ENCODE data around the gene SBSN. TPM values are rescaled to one million over a fixed set of nuclear protein-coding genes. Genes with fewer than 3 reads are reported as not detected.

The SBSN gene
- total and polyA plus RNA-seq, 10 of the 15 experiments (the other 5 are each of a cell fraction or from before 2014, with no cell fraction given): 0.09 TPM; not detected in 9

DNA sequence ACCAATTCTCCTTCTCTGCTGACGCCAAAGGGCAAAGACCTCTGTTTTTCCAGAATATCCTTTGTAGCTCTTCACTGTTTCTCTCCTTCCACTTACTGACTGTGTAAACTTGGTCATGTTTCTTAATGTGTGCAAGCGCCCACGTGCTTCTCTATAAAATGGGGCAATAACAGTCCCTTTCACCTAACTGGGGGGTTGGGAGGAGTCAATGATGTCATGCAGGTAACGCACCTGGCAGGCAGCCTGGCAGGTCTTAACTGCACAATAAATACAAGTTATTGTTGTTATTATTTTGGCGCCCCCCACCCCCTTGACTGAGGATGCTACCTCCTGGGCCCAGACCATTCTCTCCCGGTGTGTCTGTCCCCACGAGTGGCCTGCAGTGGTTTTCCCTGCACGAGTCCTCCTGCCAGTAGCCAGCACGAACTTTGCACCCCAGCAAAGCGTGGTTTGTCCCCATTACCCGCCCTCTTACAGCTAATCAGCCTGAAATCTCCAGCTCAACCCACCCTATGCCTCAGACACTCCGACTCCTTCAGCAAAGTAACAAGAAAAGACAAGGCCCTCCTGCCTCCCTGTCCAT is 5.3 kb downstream of the SBSN start:
- FAIRE-seq (no peak), DNase-seq (ENCODE audit: low read depth, low spot score) (no peak), ATAC-seq (no peak)
- H3K27ac ChIP-seq (ENCODE audit: control insufficient read depth, insufficient read depth): no peak overlapping the region
- SMC1A ChIA-PET (ENCODE audit: uncharacterized antibody, unreplicated experiment): interaction anchor here (0.6 kb wide), 1 partner anchor 431 kb away, joined by 3 read pairs; no protein-coding TSS in a partner anchor
- H3K79me2 ChIP-seq (ENCODE audit: control insufficient read depth, insufficient read depth, low read length): no peaks in the 10 kb centered on the region
- no peaks in the 10 kb centered on the region; a peak in 2 of 4 replicates for H3K27me3 ChIP-seq (replicated peaks in 1 of 2; ENCODE audit: control insufficient read depth in 2 of 2, insufficient read depth in 2 of 2, low read length in 1 of 2)
- no peaks in the 10 kb centered on the region for H4K20me1 ChIP-seq (ENCODE audit: control insufficient read depth, insufficient read depth)
- WGBS (ENCODE audit: insufficient coverage, insufficient replicate concordance, low lambda C conversion rate, missing lambda C conversion rate): 24% methylated on average over 12 of the region's 12 CpGs
- no TSS peak for BruUV-seq (replicated peaks)
- no peak overlapping the region for H3K4me3 ChIP-seq
- intact Hi-C loops (cut with micrococcal nuclease; ENCODE audit: unreplicated experiment): no loop called here
- no peaks in the 10 kb centered on the region for H3K36me3 ChIP-seq (ENCODE audit: control insufficient read depth in 2 of 2, insufficient read depth in 2 of 2, low read length in 1 of 2)
- RAD21 ChIA-PET (ENCODE audit: unreplicated experiment): no interaction called here
- no peaks in the 10 kb centered on the region for H3K9me3 ChIP-seq (replicated peaks; ENCODE audit: control insufficient read depth, insufficient read depth, low read length)
- CTCF ChIA-PET: interaction anchor here (0.6 to 1.0 kb wide), 2 partner anchors 12 to 534 kb away, joined by 3 read pairs; no protein-coding TSS in a partner anchor
- no peak overlapping the region for H3K9ac ChIP-seq (ENCODE audit: control insufficient read depth, insufficient read depth, low read length)
- H2AFZ ChIP-seq (ENCODE audit: control insufficient read depth, low read depth, low read length): no peak overlapping the region
- POLR2A ChIA-PET: no interaction called here
- in situ Hi-C loops (cut with MboI): no loop called here
- TF ChIP-seq, protein P1, sequence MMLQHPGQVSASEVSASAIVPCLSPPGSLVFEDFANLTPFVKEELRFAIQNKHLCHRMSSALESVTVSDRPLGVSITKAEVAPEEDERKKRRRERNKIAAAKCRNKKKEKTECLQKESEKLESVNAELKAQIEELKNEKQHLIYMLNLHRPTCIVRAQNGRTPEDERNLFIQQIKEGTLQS (IDR thresholded peaks at IDR 0.05; ENCODE audit: borderline replicate concordance, extremely low read depth, low read depth, low read length): no peak
- TF ChIP-seq KAT2A (conservative IDR thresholded peaks at IDR 0.05; ENCODE audit: control insufficient read depth, low read depth, low read length): no peak
- TF ChIP-seq NR2C1 (IDR thresholded peaks at IDR 0.05): no peak
- TF ChIP-seq RAD21 (IDR thresholded peaks at IDR 0.05; ENCODE audit: insufficient read depth, low read depth, low read length): no peak
- no peak for TF ChIP-seq RCOR1 (conservative IDR thresholded peaks at IDR 0.05; ENCODE audit: low read depth, low read length)
- H3K4me2 ChIP-seq (ENCODE audit: control insufficient read depth, insufficient read depth): no peak overlapping the region
- no peaks in the 10 kb centered on the region for H3K4me1 ChIP-seq (ENCODE audit: control insufficient read depth, insufficient read depth, low read length)

DNA sequence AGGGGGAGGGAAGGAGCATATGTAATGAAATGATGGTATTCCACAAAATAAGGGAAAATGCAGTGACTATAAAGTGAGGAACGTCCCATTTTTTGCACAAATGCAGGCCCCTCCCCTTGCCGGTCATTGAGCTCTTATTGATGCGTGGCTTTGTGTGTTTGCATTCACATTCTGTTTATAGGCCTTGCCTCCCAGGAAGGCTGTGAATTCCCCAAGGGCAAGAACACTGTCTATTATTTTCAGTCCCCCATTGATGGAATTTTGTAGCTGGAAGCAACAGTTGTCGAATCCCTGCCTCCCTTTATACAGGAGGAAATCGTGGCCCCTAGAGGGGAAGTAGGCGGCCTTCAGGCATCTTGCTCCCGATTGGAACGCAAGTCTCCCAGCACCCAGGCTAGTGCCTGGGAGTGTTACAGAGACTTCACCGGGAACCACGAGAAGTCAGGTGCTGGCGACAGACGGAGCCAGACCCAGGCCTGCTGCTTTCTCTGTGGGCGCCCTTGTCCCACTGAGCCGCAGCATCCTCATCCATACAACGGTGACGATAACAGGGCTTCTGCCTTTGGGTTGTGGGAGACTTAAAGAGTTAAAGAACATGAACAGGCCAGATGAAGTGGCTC is 6.9 kb downstream of the SBSN start:
- Histone ChIP-seq H2AFZ (ENCODE audit: control insufficient read depth, low read depth, low read length) (no peak overlapping the region), H3K27me3 (replicated peaks in 1 of 2; ENCODE audit: control insufficient read depth in 2 of 2, insufficient read depth in 2 of 2, low read length in 1 of 2) (no peaks in the 10 kb centered on the region; a peak in 1 of 4 replicates), H3K4me3 (no peak overlapping the region), H4K20me1 (ENCODE audit: control insufficient read depth, insufficient read depth) (no peaks in the 10 kb centered on the region), H3K79me2 (ENCODE audit: control insufficient read depth, insufficient read depth, low read length) (no peaks in the 10 kb centered on the region), H3K36me3 (ENCODE audit: control insufficient read depth in 2 of 2, insufficient read depth in 2 of 2, low read length in 1 of 2) (no peaks in the 10 kb centered on the region), H3K9me3 (replicated peaks; ENCODE audit: control insufficient read depth, insufficient read depth, low read length) (no peaks in the 10 kb centered on the region), H3K4me2 (ENCODE audit: control insufficient read depth, insufficient read depth) (no peak overlapping the region), H3K9ac (ENCODE audit: control insufficient read depth, insufficient read depth, low read length) (no peak overlapping the region), H3K27ac (ENCODE audit: control insufficient read depth, insufficient read depth) (no peak overlapping the region), H3K4me1 (ENCODE audit: control insufficient read depth, insufficient read depth, low read length) (no peaks in the 10 kb centered on the region)
- TF ChIP-seq TAF1 (IDR thresholded peaks at IDR 0.05; ENCODE audit: borderline replicate concordance, low read depth, low read length) (no peak), CBX3 (IDR thresholded peaks at IDR 0.05; ENCODE audit: borderline replicate concordance, low read depth) (no peak), PAX8 (IDR thresholded peaks at IDR 0.05) (no peak), SREBF1 (IDR thresholded peaks at IDR 0.05; ENCODE audit: low read length) (no peak), ZBED1 (IDR thresholded peaks at IDR 0.05; ENCODE audit: borderline replicate concordance) (no peak), NBN (IDR thresholded peaks at IDR 0.05) (no peak)
- intact Hi-C loops (cut with micrococcal nuclease; ENCODE audit: unreplicated experiment): no loop called here
- RAD21 ChIA-PET (ENCODE audit: unreplicated experiment): no interaction called here
- CTCF ChIA-PET: interaction anchor here (0.6 to 2.5 kb wide), 3 partner anchors 11 to 281 kb away, joined by 3 to 9 read pairs (median 3); no protein-coding TSS in a partner anchor
- FAIRE-seq (no peak), ATAC-seq (no peak), DNase-seq (ENCODE audit: low read depth, low spot score) (no peak)
- no TSS peak for BruUV-seq (replicated peaks)
- SMC1A ChIA-PET (ENCODE audit: uncharacterized antibody, unreplicated experiment): no interaction called here
- WGBS (ENCODE audit: insufficient coverage, insufficient replicate concordance, low lambda C conversion rate, missing lambda C conversion rate): 60% methylated on average over 16 of the region's 16 CpGs
- in situ Hi-C loops (cut with MboI): no loop called here
- POLR2A ChIA-PET: no interaction called here

All from GM12878 (cell line).